GM19099 (cell line): ENCODE results near the gene FHOD3.

Experiments used
- POLR2A ChIP-seq: IDR thresholded peaks from 3 replicates; pipeline ENCODE4 v1.6.1; 2011; ENCODE audit warnings: low read depth; ENCODE audit not compliant: insufficient read length; ENCODE audit errors: extremely low read depth

The FHOD3 gene

GRCh38 chr18:36327352-36328316 lies 30.1 kb downstream of the FHOD3 start:
- no peak for TF ChIP-seq POLR2A

DNA sequence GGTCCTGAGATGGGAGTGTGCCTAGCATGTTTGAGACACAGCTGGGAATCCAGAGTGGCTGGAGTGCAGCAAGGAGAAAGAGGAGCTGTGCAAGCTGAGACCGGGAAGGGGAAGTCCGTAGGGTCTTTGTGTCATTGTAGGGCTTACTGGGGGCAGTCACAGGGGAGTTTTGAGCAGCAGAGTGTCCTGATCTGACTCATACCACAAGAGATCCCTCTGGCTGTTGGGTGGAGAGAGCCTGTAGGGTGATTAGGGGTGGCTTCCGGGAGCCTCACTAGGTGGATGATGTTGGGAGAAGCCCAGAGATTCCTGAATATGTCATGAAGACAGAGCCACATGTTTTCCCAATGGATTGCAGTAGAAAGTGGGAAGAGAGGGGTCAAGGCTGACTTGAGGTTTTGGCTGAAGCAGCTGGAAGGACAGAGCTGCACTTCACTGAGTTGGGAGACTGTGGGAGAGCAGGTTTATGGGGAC lies 30.9 kb downstream of the FHOD3 start:
- no peak for TF ChIP-seq POLR2A

- TF ChIP-seq POLR2A = no peak
Measured at GRCh38 chr18:36328916-36329315, 31.4 kb downstream of the FHOD3 start.

- TF ChIP-seq POLR2A = no peak
Measured at GRCh38 chr18:36329684-36330434, 32.3 kb downstream of the FHOD3 start.

- no peak for TF ChIP-seq POLR2A
Measured at GRCh38 chr18:36330435-36331052, 33.0 kb downstream of the FHOD3 start.

DNA sequence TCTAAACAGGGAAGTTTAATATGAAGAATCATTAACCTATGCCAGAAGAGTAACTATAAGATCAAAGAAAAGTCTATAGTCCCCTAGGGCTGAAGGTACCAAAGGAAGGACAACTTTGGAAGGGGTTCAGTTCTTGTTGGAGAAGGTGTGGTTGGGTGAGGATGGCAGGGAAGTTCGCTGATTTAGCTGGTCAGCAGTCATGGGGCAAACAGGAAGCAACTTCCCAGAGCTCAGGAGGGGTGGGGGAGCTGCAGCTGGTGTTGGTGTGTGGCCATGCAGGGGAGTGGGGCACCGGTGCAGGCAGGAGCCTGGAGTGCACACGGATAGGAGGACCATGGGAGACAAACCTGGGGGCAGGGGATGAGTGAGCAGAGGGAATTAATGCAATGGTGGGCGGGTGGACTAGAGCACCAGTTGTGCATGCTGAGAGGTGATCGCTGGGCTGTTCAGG lies 34.0 kb downstream of the FHOD3 start:
- TF ChIP-seq POLR2A = no peak

- no peak for TF ChIP-seq POLR2A
Measured at GRCh38 chr18:36333414-36333813, 35.9 kb downstream of the FHOD3 start.

GRCh38 chr18:36334798-36335197 lies 37.3 kb downstream of the FHOD3 start:
- no peak for TF ChIP-seq POLR2A

DNA sequence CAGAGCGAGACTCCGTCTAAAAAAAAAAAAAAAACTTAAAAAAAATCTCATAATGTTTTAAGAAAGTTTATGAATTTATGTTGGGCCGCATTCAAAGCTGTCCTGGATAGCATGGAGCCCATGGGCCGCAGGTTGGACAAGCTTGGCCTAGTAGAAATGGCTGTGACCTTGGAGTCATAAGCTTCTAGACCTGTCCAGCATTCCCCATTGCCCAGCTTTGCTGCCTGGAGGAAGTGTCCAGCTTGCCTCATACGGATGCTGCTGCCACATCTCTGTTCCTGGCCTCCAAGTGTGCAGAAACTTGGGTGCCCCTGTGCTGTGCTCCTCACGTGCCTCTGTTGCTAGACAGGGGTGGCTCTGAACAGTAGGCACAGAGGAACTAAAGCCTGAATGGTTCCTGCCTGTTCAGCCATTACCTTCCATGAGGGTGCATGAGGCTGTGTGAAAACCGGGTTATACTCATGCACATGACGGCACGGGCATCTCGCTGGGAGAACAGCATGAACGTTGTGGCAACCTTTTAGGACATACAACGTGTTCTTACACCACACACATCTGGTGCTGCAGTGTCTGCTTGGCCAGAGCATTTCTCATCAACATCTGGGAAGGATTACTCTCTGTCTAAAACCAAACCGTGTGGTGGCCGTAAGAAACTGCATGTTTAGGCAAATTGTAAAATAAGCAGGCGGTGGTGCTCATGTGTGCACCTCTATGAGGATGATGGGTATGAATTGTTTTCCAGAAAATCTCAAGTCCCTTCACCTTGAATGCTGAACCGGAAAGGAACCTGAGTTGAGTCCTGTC lies 38.2 kb downstream of the FHOD3 start:
- TF ChIP-seq POLR2A = no peak

DNA sequence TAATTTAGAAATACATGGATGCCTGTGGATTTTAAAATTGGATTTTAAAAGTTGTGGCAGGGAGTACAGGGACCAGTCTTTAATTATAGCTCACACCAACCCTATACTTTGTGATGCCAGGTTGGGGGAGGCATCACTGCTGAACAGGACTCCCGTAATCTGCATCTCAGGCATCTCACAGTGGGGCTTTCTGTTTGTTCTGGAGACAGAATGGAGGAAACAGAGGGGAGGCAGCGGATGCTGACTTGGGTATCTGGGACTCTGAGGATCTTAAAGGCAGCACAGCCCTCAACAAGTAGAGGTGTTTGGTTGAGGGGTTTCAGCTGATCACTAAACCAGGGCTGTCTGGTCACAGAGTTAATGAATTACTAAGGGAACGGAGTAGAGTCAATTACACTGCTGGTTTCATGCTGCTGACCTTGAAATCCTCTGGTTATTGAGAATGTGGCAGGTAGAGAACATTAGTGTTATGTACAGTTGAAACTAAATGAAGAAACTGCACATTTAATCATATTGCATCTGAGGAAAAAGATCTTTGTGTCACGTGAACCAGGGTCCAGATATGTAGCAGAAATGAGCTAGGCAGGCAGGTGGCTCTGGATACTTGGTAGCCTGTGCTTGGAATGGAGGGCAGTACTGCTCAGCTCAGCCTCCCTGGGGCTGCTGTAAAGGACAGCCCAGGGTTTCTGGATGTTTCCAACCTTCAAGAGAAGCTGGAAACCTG lies 40.3 kb downstream of the FHOD3 start:
- TF ChIP-seq POLR2A = no peak

- TF ChIP-seq POLR2A = no peak
Measured at GRCh38 chr18:36338403-36338933, 41.0 kb downstream of the FHOD3 start.

DNA sequence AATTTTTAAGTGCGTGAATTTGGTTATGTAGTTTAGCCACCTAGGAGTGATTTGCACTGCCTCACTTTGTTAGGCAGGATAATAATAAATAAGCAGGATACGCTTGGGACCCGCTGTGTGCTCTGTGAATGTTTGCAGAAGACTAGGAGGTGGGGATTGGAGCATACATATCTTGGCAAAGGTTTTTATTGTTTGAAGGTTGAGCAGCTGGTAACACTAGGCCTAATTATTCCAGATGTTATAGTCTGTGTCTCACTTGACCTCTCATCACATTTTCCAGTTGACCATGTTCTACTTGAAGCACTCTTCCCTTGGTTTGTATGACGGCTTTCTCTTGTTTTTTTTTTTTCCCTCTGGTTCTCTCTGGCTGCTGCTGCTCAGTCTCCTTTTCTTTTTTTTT lies 42.7 kb downstream of the FHOD3 start:
- TF ChIP-seq POLR2A = no peak

DNA sequence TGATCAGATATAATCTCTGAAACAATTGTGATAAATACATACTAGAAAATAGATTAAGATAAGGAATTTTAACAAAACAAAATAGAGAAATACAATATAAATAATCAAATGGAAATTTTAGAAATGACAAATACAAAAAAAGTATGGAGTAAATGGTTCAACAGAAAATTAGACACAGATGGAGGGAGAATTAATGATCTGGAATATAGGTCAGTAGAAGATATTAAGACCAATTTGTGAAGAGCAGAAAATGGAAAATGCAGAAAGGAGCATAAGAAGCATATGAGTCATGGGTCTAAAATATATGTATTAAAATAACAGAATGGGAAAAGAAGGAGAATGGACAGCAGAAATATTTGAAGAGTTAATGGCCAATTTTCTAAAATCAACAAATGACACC lies 44.4 kb downstream of the FHOD3 start:
- no peak for TF ChIP-seq POLR2A
